ENCODE measurements around the gene ASMTL.

ASMTL gene

DNA sequence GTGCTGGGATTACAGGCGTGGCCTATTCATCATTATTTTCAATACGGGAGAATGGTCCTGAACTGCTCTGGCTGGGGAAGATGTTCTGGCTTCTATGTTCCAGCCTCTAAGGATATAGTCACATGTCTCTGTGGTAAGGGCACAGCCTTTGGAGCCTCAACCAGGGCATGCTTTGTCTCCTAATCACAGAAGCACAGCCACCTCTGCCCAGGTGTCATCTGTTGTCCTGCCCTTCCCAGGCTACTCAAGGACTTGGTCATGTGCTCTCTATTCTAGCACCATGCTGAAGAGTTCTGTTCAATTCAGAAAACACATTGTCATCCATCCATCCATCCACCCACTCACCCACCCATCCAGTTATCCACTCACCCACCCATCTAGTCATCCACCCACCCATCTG lies 29.5 kb downstream of the ASMTL start:
- ATAC-seq (ENCODE audit: insufficient read depth, low read depth) = no peak
- Histone ChIP-seq H3K9ac (ENCODE audit: low read depth, low read length) (no peak overlapping the region), H3K36me3 (ENCODE audit: insufficient read depth, low read length) (peaks cover 82% of the 10 kb centered on the region)

GRCh38 chrX:1422135-1422465 lies 30.6 kb downstream of the ASMTL start:
- TF ChIP-seq CTCF (IDR thresholded peaks at IDR 0.05; ENCODE audit: borderline replicate concordance, extremely low read depth, low read length, poor library complexity, severe bottlenecking) = no peak
- TF ChIP-seq EZH2 (IDR thresholded peaks at IDR 0.05; ENCODE audit: borderline replicate concordance, low read depth, low read length, severe bottlenecking) = no peak
- no peak overlapping the region for H3K9ac ChIP-seq (ENCODE audit: low read depth, low read length)
- H3K4me3 ChIP-seq (ENCODE audit: low read depth in 1 of 2, low read length in 2 of 2) = no peak overlapping the region
- DNase-seq = no peak
- H3K4me2 ChIP-seq (ENCODE audit: insufficient read depth, low read length) = no peak overlapping the region
- peaks cover 11% of the 10 kb centered on the region for H4K20me1 ChIP-seq (ENCODE audit: insufficient read depth, low read length)
- H2AFZ ChIP-seq (ENCODE audit: low read depth, low read length) = no peak overlapping the region
- ATAC-seq (ENCODE audit: insufficient read depth, low read depth) = no peak
- no peaks in the 10 kb centered on the region for H3K4me1 ChIP-seq (ENCODE audit: insufficient read depth, low read length)
- H3K9me3 ChIP-seq (ENCODE audit: insufficient read depth, low read length, severe bottlenecking) = peaks cover 31% of the 10 kb centered on the region
- H3K79me2 ChIP-seq (ENCODE audit: insufficient read depth, low read length) = no peaks in the 10 kb centered on the region
- no peaks in the 10 kb centered on the region for H3K27me3 ChIP-seq (ENCODE audit: insufficient read depth, low read length, poor library complexity)
- no peak overlapping the region for H3K27ac ChIP-seq (ENCODE audit: low read length)
- H3K36me3 ChIP-seq (ENCODE audit: insufficient read depth, low read length) = peaks cover 84% of the 10 kb centered on the region

More for the DNA sequence above, 29.5 kb downstream of the ASMTL start:
- Histone ChIP-seq H2AFZ (ENCODE audit: low read depth, low read length) (no peak overlapping the region), H3K4me1 (ENCODE audit: insufficient read depth, low read length) (no peaks in the 10 kb centered on the region), H3K9me3 (ENCODE audit: insufficient read depth, low read length, severe bottlenecking) (peaks cover 30% of the 10 kb centered on the region), H4K20me1 (ENCODE audit: insufficient read depth, low read length) (peaks cover 7% of the 10 kb centered on the region; the same call in 1 of the 2 replicates), H3K4me2 (ENCODE audit: insufficient read depth, low read length) (no peak overlapping the region), H3K79me2 (ENCODE audit: insufficient read depth, low read length) (no peaks in the 10 kb centered on the region), H3K27ac (ENCODE audit: low read length) (no peak overlapping the region), H3K4me3 (ENCODE audit: low read depth in 1 of 2, low read length in 2 of 2) (no peak overlapping the region; a peak in 1 of 4 replicates), H3K27me3 (ENCODE audit: insufficient read depth, low read length, poor library complexity) (no peaks in the 10 kb centered on the region)
- DNase-seq = no peak
- TF ChIP-seq CTCF (IDR thresholded peaks at IDR 0.05; ENCODE audit: borderline replicate concordance, extremely low read depth, low read length, poor library complexity, severe bottlenecking) (no peak), EZH2 (IDR thresholded peaks at IDR 0.05; ENCODE audit: borderline replicate concordance, low read depth, low read length, severe bottlenecking) (no peak)

DNA sequence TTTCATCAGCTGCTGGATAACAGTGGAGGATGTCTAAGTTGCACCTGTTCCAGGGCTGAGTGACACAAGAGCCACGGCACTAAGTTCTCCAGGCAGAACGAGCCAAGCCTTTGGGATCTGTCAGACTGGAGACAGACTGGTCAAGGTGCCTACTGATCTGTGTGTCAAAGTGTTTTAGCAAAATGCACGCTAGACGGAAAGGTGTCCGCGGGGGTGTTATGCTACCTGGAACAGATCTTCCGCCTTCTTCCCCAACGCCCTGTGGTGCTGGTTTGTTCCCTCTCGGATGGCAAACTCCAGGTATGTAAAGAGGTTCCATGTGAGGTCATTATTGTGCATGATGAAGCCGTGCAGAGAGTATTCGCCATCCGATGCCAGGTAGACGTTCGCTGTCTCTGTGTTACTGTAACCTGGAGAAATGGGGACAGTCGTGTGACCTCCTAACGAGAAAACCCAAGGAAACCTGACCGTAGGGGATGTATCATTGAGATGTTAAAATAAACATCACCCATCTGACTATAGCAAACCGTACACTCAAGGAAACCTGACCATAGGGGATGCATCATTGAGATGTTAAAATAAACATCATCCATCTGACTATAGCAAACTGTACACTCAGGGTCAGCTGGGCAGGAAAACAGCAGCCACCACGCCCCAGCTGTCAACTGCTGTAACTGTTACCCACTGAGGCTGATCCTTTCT lies 31.1 kb downstream of the ASMTL start:
- Histone ChIP-seq H3K9me3 (ENCODE audit: insufficient read depth, low read length, severe bottlenecking) (peaks cover 31% of the 10 kb centered on the region), H2AFZ (ENCODE audit: low read depth, low read length) (no peak overlapping the region), H3K4me1 (ENCODE audit: insufficient read depth, low read length) (no peaks in the 10 kb centered on the region), H3K9ac (ENCODE audit: low read depth, low read length) (no peak overlapping the region), H3K4me3 (ENCODE audit: low read depth in 1 of 2, low read length in 2 of 2) (no peak overlapping the region), H3K27ac (ENCODE audit: low read length) (no peak overlapping the region), H4K20me1 (ENCODE audit: insufficient read depth, low read length) (peaks cover 14% of the 10 kb centered on the region), H3K27me3 (ENCODE audit: insufficient read depth, low read length, poor library complexity) (no peaks in the 10 kb centered on the region), H3K79me2 (ENCODE audit: insufficient read depth, low read length) (no peaks in the 10 kb centered on the region), H3K36me3 (ENCODE audit: insufficient read depth, low read length) (peaks cover 87% of the 10 kb centered on the region), H3K4me2 (ENCODE audit: insufficient read depth, low read length) (no peak overlapping the region)
- DNase-seq = no peak
- ATAC-seq (ENCODE audit: insufficient read depth, low read depth) = no peak; the same call in 2 of the 3 replicates
- no peak for TF ChIP-seq EZH2 (IDR thresholded peaks at IDR 0.05; ENCODE audit: borderline replicate concordance, low read depth, low read length, severe bottlenecking)
- TF ChIP-seq CTCF (IDR thresholded peaks at IDR 0.05; ENCODE audit: borderline replicate concordance, extremely low read depth, low read length, poor library complexity, severe bottlenecking) = no peak

All from DND-41 (cell line).